RWPE2 (cell line): Measurements from ENCODE around the gene TENT4A.

ENCODE experiments used
- ATAC-seq: fragments of 200-7000 bp; cut with Tn5 transposase; 3 replicates; pipeline ENCODE4 v1.9.1; 2021; ENCODE audit warnings: low read depth
- DNase-seq: peaks from one replicate; pipeline ENCODE4 v3.0.0-alpha.2; 2020; ENCODE audit warnings: low spot score
- H3K27ac ChIP-seq: fragments of 450-650 bp; 2 replicates; pipeline ENCODE4 v1.5.1; 2017; ENCODE audit warnings: mild to moderate bottlenecking; ENCODE audit not compliant: poor library complexity, severe bottlenecking
- H3K27me3 ChIP-seq: fragments of 250-450 bp; sonication (Bioruptor Pico); 2 replicates; pipeline ENCODE4 v1.5.1; 2021; ENCODE audit warnings: mild to moderate bottlenecking, moderate library complexity; ENCODE audit not compliant: insufficient read depth, poor library complexity, severe bottlenecking
- H3K36me3 ChIP-seq: fragments of 250-450 bp; sonication (Bioruptor Pico); 2 replicates; pipeline ENCODE4 v1.5.1; 2020; ENCODE audit warnings: low read depth, mild to moderate bottlenecking, moderate library complexity
- H3K4me1 ChIP-seq: fragments of 250-450 bp; sonication (Bioruptor Pico); 2 replicates; pipeline ENCODE4 v1.5.1; 2021; ENCODE audit warnings: mild to moderate bottlenecking, moderate library complexity; ENCODE audit not compliant: insufficient read depth, poor library complexity, severe bottlenecking
- H3K4me3 ChIP-seq: fragments of 250-450 bp; sonication (Bioruptor Pico); 2 replicates; pipeline ENCODE4 v1.5.1; 2021; ENCODE audit warnings: mild to moderate bottlenecking, moderate library complexity; ENCODE audit not compliant: severe bottlenecking
- H3K9me3 ChIP-seq: fragments of 250-450 bp; sonication (Bioruptor Pico); 2 replicates; pipeline ENCODE4 v1.5.1; 2021; ENCODE audit warnings: mild to moderate bottlenecking, moderate library complexity; ENCODE audit not compliant: severe bottlenecking
- CTCF ChIP-seq: fragments of 450-650 bp; IDR thresholded peaks from one replicate; pipeline ENCODE4 v1.5.1; 2017; ENCODE audit warnings: mild to moderate bottlenecking, moderate library complexity; ENCODE audit not compliant: poor library complexity, severe bottlenecking

TENT4A gene

GRCh38 chr5:6684075-6684474 is 29.2 kb upstream of the TENT4A start:
- Histone ChIP-seq H3K4me1 (no peaks in the 10 kb centered on the region), H3K27me3 (no peaks in the 10 kb centered on the region), H3K4me3 (no peak overlapping the region), H3K36me3 (no peaks in the 10 kb centered on the region), H3K27ac (no peak overlapping the region), H3K9me3 (no peaks in the 10 kb centered on the region)
- ATAC-seq (no peak), DNase-seq (no peak)
- no peak for TF ChIP-seq CTCF

DNA sequence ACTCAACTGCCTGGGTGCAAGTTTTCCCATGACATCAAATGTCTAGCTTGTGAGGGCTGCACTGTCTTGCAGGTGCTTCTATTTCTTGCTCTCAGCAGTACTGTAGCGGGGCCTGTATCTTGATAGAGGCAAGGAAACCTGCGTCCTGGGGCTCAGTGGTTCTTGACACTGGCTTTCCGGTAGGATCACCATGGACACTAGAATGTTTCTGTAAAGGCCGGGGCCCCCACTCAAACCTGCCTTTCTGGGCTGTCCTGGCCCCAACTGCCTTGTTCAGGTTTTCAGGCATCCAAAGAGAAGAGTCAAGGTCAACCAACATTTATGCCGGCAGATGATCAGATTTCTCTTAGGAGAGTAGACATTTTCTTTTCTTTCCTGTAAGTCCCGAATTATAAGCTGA is 26.7 kb upstream of the TENT4A start:
- Histone ChIP-seq H3K4me1 (no peaks in the 10 kb centered on the region), H3K36me3 (no peaks in the 10 kb centered on the region), H3K27ac (no peak overlapping the region), H3K4me3 (no peak overlapping the region), H3K27me3 (peaks cover 11% of the 10 kb centered on the region), H3K9me3 (no peaks in the 10 kb centered on the region)
- no peak for TF ChIP-seq CTCF
- ATAC-seq (no peak), DNase-seq (no peak)

- TF ChIP-seq CTCF = no peak
- no peaks in the 10 kb centered on the region for H3K9me3 ChIP-seq
- H3K4me3 ChIP-seq = peak overlapping the region; percentile 4
- H3K27me3 ChIP-seq = peaks cover 16% of the 10 kb centered on the region
- no peak overlapping the region for H3K27ac ChIP-seq
- no peaks in the 10 kb centered on the region for H3K36me3 ChIP-seq
- no peaks in the 10 kb centered on the region for H3K4me1 ChIP-seq
- peak; percentile 74 for ATAC-seq
- no peak for DNase-seq
These were observed 26.3 kb upstream of the TENT4A start for GRCh38 chr5:6686915-6687409.

GRCh38 chr5:6687505-6687904 is 25.7 kb upstream of the TENT4A start:
- no peak for TF ChIP-seq CTCF
- Histone ChIP-seq H3K27ac (no peak overlapping the region), H3K9me3 (no peaks in the 10 kb centered on the region), H3K36me3 (no peaks in the 10 kb centered on the region), H3K4me3 (no peak overlapping the region), H3K27me3 (peaks cover 17% of the 10 kb centered on the region), H3K4me1 (no peaks in the 10 kb centered on the region)
- ATAC-seq (no peak), DNase-seq (no peak)

DNA sequence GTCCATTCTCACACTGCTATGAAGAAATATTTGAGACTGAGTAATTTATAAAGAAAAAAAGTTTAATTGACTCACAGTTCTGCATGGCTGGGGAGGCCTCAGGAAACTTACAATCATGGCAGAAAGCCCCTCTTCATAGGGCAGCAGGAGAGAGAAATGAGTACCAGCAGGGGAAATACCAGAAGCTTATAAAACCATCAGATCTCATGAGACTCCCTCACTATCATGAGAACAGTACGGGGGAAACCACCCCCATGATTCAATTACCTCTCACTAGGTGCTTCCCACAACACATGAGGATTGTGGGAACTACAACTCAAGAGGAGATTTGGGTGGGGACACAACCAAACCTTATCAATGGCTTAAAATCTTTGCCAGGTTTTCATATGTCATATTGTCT is 20.3 kb upstream of the TENT4A start:
- H3K27ac ChIP-seq = no peak overlapping the region
- no peak for TF ChIP-seq CTCF
- no peak for ATAC-seq

More for the DNA sequence above, 20.3 kb upstream of the TENT4A start:
- Histone ChIP-seq H3K4me1 (no peaks in the 10 kb centered on the region), H3K36me3 (no peaks in the 10 kb centered on the region), H3K9me3 (peaks cover 5% of the 10 kb centered on the region), H3K27me3 (peaks cover 30% of the 10 kb centered on the region), H3K4me3 (no peak overlapping the region)
- no peak for DNase-seq
